NCI-H128 (cell line): ENCODE measurements around the gene CXCR1.
"Not testable (repeated sequence)": the region's sequence is repeated elsewhere in the genome, so short reads cannot be mapped to it uniquely, and the experiment has no call there.

Experiments used
- DNase-seq: peaks from one replicate; lab custom pipeline; 2025; ENCODE audit not compliant: unreplicated experiment; lab: John Stamatoyannopoulos, UW

Gene CXCR1

DNA sequence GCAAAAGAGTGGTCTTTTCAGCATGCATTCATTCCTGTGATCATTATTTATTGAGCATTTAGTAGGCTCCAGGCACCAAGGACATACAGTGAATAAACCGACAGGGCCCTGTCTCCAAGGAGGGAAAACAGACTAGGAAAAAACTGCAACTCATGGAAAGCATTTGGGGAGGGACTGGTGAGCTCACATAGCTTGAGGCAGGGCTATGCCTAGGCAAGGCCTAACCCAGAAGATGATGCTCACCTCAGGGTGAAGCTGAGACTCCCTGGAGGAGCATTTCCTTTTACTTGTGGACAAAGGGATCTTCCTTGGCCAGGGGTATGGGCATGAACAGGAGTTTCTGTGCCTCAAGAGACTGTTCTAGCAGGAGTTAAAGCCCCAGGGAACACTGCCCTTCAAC lies 3.9 kb downstream of the CXCR1 start:
- DNase-seq: no peak

GRCh38 chr2:218161644-218162043 lies 5.1 kb downstream of the CXCR1 start:
- no peak for DNase-seq

GRCh38 chr2:218155953-218156479 lies 10.7 kb downstream of the CXCR1 start:
- DNase-seq: no peak

DNA sequence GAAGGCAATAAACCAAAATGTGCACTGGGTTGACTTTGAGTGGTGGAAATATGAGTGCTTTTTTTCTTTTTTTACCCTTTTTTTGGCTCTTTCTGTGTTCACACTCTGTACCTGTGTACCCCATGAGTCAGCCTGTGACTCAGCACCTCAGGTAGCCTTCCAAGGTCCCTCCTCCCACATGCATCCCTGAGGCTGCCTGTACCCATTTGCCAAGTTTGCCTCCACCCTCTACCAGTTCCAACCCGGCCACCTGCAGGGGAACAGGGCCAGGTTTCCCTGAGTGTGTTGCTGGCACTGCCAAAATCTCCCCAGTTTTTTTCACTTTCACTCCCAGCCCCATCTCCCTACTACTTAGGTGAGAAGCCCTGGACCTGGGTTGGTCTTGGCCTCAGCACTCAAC lies 14.0 kb downstream of the CXCR1 start:
- DNase-seq: no peak

DNA sequence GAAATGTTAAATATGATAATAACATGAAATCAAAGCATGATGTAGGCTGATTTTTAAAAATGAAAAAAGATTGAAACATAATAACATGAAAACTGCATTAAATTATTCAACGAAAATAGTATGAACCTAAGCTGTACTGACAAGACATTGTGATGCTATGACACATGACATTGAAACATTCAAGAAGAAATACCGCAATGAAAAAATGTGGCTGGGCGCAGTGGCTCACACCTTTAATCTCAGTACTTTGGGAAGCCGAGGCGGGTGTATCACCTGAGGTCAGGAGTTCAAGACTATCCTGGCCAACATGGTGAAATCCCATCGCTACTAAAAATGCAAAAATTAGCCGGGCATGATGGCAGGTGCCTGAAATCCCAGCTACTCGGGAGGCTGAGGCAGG lies 14.6 kb downstream of the CXCR1 start:
- DNase-seq: no peak

- DNase-seq: no peak
Measured at GRCh38 chr2:218149848-218150440, 16.8 kb downstream of the CXCR1 start.

DNA sequence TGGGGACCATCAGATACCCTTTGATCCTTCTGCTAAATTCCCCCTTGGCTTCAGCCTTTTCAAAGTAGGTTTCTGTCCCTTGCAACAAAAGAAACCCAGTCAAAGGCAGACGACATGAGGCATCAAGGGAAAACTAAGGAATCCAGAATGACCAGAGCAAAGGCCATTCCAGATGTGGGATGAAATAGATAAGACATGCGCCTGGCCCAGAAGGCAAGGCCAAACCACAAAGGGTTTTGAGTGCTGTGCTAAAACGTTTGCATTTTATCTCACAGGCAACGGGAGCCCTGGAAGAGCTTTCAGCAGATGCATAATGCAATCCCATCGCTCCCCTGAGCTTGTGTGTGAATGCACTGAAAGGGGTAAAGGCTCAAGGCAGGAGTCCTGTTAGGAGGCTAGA lies 17.7 kb downstream of the CXCR1 start:
- DNase-seq: no peak

GRCh38 chr2:218146056-218146455 lies 20.7 kb downstream of the CXCR1 start:
- no peak for DNase-seq

DNA sequence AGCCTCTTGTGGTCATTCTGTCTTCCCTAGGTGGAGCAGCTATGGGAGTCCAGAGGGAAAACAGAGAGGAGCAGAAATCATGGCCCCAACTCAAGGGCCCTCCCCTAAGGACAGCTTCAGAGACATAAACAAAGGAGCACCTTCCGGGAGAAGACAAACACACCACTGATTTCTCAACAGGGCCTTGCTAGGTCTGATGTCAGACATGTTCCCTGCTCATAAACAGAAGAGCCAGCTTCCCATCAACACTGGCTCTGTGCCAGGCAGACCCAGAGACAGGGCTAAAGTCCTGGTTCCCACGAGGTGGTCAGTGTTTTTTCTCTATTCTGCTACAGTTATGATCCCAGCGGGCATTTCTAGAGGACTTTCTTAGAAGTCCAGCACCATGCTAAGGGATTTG lies 21.6 kb downstream of the CXCR1 start:
- DNase-seq: no peak

GRCh38 chr2:218138047-218138446 lies 28.7 kb downstream of the CXCR1 start:
- no peak for DNase-seq

DNA sequence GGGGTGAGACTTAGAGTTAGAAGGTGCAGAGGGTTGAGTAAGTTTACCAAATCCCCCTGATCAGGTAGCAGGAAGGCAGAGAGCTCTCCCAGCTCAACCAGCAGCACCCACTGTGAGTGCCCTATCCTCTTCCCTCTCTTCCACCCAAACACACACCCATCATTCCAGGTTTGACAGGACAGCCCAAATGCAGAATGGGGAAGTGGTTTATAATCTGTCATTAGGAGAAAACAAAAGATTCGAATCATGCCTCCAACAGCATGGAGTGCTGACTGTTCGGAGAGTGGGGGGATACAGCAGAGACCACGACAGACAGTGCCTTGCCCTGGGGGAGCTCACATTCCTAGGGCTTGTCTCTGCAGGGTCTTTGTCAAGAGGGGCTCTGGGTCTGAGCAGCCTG lies 29.2 kb downstream of the CXCR1 start:
- DNase-seq: no peak

DNA sequence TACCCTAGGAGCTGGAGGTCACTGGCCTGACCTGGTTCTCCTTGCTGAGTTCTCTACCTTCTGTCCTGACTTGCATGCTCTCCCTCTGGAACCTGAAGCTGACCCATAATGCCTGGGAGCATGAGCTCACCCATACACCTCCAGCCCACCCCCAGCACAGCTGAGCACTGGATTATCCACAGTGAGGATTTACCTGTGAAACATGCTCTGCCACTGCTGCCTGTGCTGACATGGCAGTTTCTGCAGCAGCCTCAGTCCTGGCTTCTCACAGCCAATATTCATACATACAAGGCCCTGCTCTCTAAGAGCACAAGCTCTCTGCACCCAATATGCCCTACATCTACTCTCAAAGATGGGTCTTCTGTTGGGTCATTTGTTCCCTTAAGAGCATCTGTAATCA lies 35.9 kb downstream of the CXCR1 start:
- DNase-seq: no peak

DNA sequence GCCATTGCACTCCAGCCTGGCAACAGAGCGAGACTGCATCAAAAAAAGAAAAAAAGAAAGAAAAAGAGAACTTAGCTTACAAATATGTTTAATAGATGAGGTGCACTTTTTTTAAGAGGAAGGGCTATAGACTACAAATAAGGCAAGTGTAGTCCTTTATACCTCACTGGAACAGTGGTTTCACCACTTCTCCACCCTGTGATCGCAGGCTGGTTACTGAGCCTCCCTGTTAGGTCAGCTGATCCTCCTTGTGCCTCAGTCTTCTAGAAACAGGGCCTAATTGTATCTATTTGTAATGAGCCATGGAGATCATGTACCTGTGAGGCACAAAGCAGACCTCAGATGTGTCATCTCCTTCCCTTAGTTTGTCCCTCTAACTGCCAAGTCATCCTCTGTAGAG lies 36.4 kb downstream of the CXCR1 start:
- DNase-seq: no peak

DNA sequence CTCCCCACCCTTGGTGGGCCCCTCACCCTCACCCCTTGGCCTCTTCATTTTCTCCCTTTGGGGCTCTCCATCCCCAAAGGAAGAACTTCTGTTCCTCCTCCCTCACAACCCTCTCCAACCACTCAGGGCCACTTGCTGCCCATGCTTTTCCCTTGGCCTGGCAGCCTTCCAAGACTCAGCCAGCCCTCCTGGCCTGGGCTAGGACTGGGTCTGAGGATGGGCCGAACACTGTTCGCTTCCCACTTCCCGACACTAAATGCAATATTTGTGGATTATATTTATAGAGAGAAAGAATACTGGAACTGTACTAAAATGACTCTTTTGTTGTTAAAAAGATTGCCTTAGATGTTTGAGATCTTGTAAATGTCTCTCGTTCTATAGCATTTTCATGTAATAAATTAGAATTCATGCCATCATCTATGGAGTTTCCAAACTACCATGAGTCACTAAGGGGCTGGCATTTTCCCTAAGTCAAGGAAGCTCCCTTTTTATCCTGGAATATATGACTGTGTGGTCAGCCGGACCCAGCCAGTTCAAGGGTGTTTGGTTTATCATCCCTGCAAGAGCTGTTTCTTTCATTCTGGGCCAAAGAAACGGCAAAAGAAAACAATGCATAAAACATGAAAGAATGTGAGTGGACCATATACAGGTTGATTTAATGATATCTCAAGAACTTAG lies 37.2 kb downstream of the CXCR1 start:
- DNase-seq: no peak

- DNase-seq: no peak
Measured at GRCh38 chr2:218128781-218129457, 37.8 kb downstream of the CXCR1 start.

DNA sequence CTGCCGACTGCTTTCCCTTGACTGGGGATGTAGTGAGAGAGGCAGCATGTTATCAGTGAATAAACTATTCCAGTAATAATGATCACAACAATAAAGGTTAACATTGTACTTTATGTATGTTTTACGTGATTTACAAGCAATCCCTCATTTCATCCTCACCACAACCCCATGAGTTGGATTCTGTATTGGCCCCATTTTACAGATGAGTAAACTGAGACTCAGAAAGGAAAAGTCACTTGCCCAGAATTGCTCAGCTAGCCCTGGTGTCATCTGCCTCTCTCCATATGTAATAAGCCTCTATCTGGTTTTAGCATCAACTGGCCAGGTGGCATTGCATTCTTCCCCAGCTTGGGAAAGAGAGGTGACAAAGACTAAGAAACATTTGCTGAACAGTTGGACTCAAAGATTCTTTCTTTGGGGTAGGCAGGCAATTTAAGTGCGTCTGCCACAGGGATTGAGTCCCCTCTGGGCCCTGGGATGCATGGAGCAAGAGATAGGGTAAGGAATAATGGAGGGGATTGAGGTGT lies 38.8 kb downstream of the CXCR1 start:
- no peak for DNase-seq

DNA sequence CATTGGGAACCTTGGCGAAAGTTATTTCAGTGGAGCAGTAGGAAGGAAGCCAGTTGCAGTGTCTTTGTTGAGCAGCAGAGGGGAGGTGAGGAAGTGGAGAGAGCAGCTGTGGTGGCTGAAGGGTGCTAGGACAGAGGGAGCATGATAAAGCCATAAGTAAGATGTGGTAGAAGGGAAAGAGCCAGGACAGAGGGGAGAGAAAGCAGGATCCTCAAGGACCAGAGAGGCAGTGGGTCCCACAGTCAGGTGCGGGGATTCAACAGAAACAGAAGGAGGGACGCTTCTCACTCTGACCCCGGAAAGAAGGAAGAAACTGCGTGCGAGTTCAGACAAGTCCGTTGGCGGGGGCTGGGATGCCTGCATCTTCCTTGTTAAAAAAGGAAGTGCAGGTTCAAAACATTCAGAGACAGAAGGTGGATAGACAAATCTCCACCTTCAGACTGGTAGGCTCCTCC lies 41.1 kb downstream of the CXCR1 start, which contains the start of gene CXCR2:
Gene CXCR2 (plus strand): TSS at position 403 of the 455 bp plus-strand sequence. CDS start 8,774 bp downstream, outside the sequence.
- DNase-seq: no peak

- no peak for DNase-seq
Measured at GRCh38 chr2:218125095-218125494, 41.7 kb downstream of the CXCR1 start.

- DNase-seq: no peak
Measured at GRCh38 chr2:218123986-218124385, 42.8 kb downstream of the CXCR1 start.

DNA sequence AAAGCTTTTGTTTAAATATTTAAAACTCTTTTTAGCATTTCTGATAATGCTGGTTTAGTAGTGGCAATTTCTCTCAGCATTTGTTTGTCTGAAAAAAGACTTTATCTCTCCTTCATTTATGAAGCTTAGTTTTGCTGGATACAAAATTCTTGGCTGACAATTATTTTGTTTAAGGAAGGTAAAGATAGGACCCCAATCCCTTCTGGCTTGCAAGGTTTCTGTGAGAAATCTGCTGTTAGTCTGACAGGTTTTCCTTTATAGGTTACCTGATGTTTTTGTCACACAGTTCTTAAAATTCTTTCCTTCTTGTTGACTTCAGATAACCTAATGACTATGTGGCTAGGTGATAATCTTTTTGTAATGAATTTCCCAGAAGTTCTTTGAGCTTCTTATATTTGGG lies 44.5 kb downstream of the CXCR1 start:
- DNase-seq: not testable (repeated sequence)

- DNase-seq: not testable (repeated sequence)
Measured at GRCh38 chr2:218121789-218122188, 45.0 kb downstream of the CXCR1 start.
